Keratinocyte (primary cell): ENCODE data around the gene SPTLC2.

Source experiments
- EZH2 ChIP-seq: IDR thresholded peaks from one replicate; pipeline ENCODE4 v1.6.1; 2012; ENCODE audit warnings: inconsistent platforms, mild to moderate bottlenecking, low read length, moderate library complexity
- TF ChIP-seq, protein P1 (sequence below), 3 experiments: IDR thresholded peaks in 1 of 3; conservative IDR thresholded peaks in 1 of 3; optimal IDR thresholded peaks in 1 of 3; 2 replicates in 2 of 3; 3 replicates in 1 of 3; pipeline versions ENCODE3 to v1.5.1; 2011; ENCODE audit warnings: low read length in 3 of 3, mild to moderate bottlenecking in 3 of 3, moderate library complexity in 2 of 3, control low read depth in 1 of 3, inconsistent platforms in 1 of 3; ENCODE audit not compliant: insufficient read depth in 2 of 3; ENCODE audit errors: extremely low read depth in 1 of 3

DNA sequence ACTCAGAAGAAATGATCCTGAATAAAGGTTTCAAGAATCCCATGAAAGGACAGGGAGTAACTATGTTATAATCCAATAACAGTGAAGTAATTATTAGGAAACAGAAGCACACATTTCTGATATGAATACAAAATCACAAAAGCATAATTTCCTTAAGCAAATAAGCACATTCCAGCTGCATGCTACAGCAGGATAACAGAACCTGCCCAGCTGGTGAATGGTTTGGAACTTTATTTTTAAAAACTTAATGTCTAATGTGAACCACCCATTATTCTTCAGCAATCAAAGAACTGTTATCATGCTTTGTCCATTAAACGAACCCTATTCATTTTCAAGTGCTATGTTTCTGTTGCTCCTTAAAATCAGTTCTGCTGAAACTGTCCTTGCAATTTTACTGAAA, 13.4 kb downstream of the SPTLC2 start:
- TF ChIP-seq, protein P1, sequence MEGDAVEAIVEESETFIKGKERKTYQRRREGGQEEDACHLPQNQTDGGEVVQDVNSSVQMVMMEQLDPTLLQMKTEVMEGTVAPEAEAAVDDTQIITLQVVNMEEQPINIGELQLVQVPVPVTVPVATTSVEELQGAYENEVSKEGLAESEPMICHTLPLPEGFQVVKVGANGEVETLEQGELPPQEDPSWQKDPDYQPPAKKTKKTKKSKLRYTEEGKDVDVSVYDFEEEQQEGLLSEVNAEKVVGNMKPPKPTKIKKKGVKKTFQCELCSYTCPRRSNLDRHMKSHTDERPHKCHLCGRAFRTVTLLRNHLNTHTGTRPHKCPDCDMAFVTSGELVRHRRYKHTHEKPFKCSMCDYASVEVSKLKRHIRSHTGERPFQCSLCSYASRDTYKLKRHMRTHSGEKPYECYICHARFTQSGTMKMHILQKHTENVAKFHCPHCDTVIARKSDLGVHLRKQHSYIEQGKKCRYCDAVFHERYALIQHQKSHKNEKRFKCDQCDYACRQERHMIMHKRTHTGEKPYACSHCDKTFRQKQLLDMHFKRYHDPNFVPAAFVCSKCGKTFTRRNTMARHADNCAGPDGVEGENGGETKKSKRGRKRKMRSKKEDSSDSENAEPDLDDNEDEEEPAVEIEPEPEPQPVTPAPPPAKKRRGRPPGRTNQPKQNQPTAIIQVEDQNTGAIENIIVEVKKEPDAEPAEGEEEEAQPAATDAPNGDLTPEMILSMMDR (optimal IDR thresholded peaks at IDR 0.05 in 1 of 3, IDR thresholded peaks at IDR 0.05 in 1 of 3, conservative IDR thresholded peaks at IDR 0.05 in 1 of 3; ENCODE audit: extremely low read depth in 1 of 3, insufficient read depth in 2 of 3, low read length in 3 of 3), result no peak
- TF ChIP-seq EZH2, result no peak
